DND-41 (cell line): Measurements from ENCODE around the gene ROCK2.

Experiments
- ATAC-seq: fragments of 200-7000 bp; cut with Tn5 transposase; 3 replicates; pipeline ENCODE4 v1.9.1; 2021; ENCODE audit warnings: low read depth; ENCODE audit not compliant: insufficient read depth
- DNase-seq: peaks from one replicate; pipeline ENCODE4 v3.0.0-alpha.2; 2020
- H2AFZ ChIP-seq: 2 replicates; pipeline ENCODE4 v1.6.0; 2012; ENCODE audit warnings: low read depth, low read length
- H3K27ac ChIP-seq: 2 replicates; pipeline ENCODE4 v1.5.1; 2012; ENCODE audit warnings: low read length, inconsistent platforms
- H3K27me3 ChIP-seq: fragments of 200-600 bp; sonication (generic); 2 replicates; pipeline ENCODE4 v1.6.0; 2012; ENCODE audit warnings: low read length, mild to moderate bottlenecking, inconsistent platforms; ENCODE audit not compliant: insufficient read depth, poor library complexity
- H3K36me3 ChIP-seq: 2 replicates; pipeline ENCODE4 v1.5.1; 2012; ENCODE audit warnings: low read length, inconsistent platforms; ENCODE audit not compliant: insufficient read depth
- H3K4me1 ChIP-seq: 2 replicates; pipeline ENCODE4 v1.5.1; 2012; ENCODE audit warnings: mild to moderate bottlenecking, low read length; ENCODE audit not compliant: insufficient read depth
- H3K4me2 ChIP-seq: 2 replicates; pipeline ENCODE4 v1.6.0; 2012; ENCODE audit warnings: mild to moderate bottlenecking, moderate library complexity, low read length, inconsistent platforms; ENCODE audit not compliant: insufficient read depth
- H3K4me3 ChIP-seq, 2 experiments: fragments of 200-600 bp in 1 of 2; shearing (Covaris generic) in 1 of 2; 2 replicates each; pipeline ENCODE4 v1.5.1; 2012 to 2016; ENCODE audit warnings: inconsistent platforms in 2 of 2, low read length in 2 of 2, mild to moderate bottlenecking in 2 of 2, low read depth in 1 of 2, moderate library complexity in 1 of 2
- H3K79me2 ChIP-seq: 2 replicates; pipeline ENCODE4 v1.6.0; 2012; ENCODE audit warnings: low read length, inconsistent platforms; ENCODE audit not compliant: insufficient read depth
- H3K9ac ChIP-seq: 2 replicates; pipeline ENCODE4 v1.6.0; 2012; ENCODE audit warnings: low read depth, mild to moderate bottlenecking, inconsistent platforms, low read length, moderate library complexity
- H3K9me3 ChIP-seq: 2 replicates; pipeline ENCODE4 v1.5.1; 2012; ENCODE audit warnings: low read length, moderate library complexity, mild to moderate bottlenecking, inconsistent platforms; ENCODE audit not compliant: insufficient read depth, severe bottlenecking
- H4K20me1 ChIP-seq: 2 replicates; pipeline ENCODE4 v1.6.0; 2012; ENCODE audit warnings: low read length; ENCODE audit not compliant: insufficient read depth
- CTCF ChIP-seq: IDR thresholded peaks from 2 replicates; pipeline ENCODE4 v1.5.1; 2012; ENCODE audit warnings: borderline replicate concordance, low read length, moderate library complexity, mild to moderate bottlenecking; ENCODE audit not compliant: poor library complexity, severe bottlenecking; ENCODE audit errors: extremely low read depth
- EZH2 ChIP-seq: IDR thresholded peaks from 3 replicates; pipeline ENCODE4 v1.6.1; 2012; ENCODE audit warnings: borderline replicate concordance, low read depth, mild to moderate bottlenecking, moderate library complexity, low read length, inconsistent platforms; ENCODE audit not compliant: severe bottlenecking

The ROCK2 gene

GRCh38 chr2:11299439-11299838 is 45.0 kb downstream of the ROCK2 start:
- Histone ChIP-seq H3K4me2 (no peak overlapping the region), H3K9ac (no peak overlapping the region), H4K20me1 (peaks cover 22% of the 10 kb centered on the region), H3K79me2 (peaks cover 74% of the 10 kb centered on the region), H3K4me3 (no peak overlapping the region), H3K36me3 (no peaks in the 10 kb centered on the region), H3K4me1 (no peaks in the 10 kb centered on the region), H3K27ac (no peak overlapping the region), H3K9me3 (no peaks in the 10 kb centered on the region), H2AFZ (no peak overlapping the region), H3K27me3 (no peaks in the 10 kb centered on the region)
- DNase-seq (no peak), ATAC-seq (no peak)
- TF ChIP-seq CTCF (no peak), EZH2 (no peak)

GRCh38 chr2:11298592-11298991 is 45.8 kb downstream of the ROCK2 start:
- ATAC-seq (no peak), DNase-seq (no peak)
- Histone ChIP-seq H3K36me3 (no peaks in the 10 kb centered on the region), H4K20me1 (peaks cover 14% of the 10 kb centered on the region; the same call in 1 of the 2 replicates), H3K4me1 (no peaks in the 10 kb centered on the region), H3K27me3 (no peaks in the 10 kb centered on the region), H3K9ac (no peak overlapping the region), H2AFZ (no peak overlapping the region), H3K4me3 (no peak overlapping the region), H3K4me2 (no peak overlapping the region), H3K9me3 (no peaks in the 10 kb centered on the region), H3K79me2 (peaks cover 73% of the 10 kb centered on the region), H3K27ac (no peak overlapping the region)
- TF ChIP-seq EZH2 (no peak), CTCF (no peak)

DNA sequence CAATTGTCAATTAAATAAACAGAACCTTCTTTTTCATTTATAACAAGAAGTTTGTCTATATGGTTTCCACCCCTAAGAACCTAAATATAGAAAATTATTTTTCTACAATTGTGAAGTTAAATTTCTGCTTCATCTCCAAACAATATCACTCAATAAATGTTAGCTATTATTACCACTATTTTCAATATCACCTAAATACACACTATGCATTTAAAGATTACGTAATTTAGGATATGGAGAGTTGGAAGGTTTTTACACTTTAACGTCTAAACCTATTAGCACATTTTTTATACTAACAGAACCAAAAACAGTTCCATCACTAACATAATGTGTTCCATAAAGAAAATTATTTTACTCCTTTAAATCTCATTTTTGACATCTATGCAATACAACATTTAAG is 48.0 kb downstream of the ROCK2 start:
- H3K4me3 ChIP-seq = no peak overlapping the region
- ATAC-seq (no peak), DNase-seq (no peak)
- H3K27me3 ChIP-seq = no peaks in the 10 kb centered on the region
- H3K9ac ChIP-seq = no peak overlapping the region
- H3K4me1 ChIP-seq = no peaks in the 10 kb centered on the region
- H3K27ac ChIP-seq = no peak overlapping the region
- H4K20me1 ChIP-seq = peaks cover 24% of the 10 kb centered on the region; the same call in 1 of the 2 replicates
- H3K4me2 ChIP-seq = no peak overlapping the region
- H2AFZ ChIP-seq = no peak overlapping the region
- peaks cover 80% of the 10 kb centered on the region for H3K79me2 ChIP-seq
- no peaks in the 10 kb centered on the region for H3K9me3 ChIP-seq
- no peaks in the 10 kb centered on the region for H3K36me3 ChIP-seq
- no peak for TF ChIP-seq EZH2
- no peak for TF ChIP-seq CTCF
